GM21737 (cell line): ENCODE measurements around the gene BMP4.

Source experiments
- ATAC-seq: cut with Tn5 transposase; IDR thresholded peaks from one replicate; pipeline ENCODE4 v1.9.1; 2021; ENCODE audit warnings: mild to moderate bottlenecking, moderate library complexity; ENCODE audit not compliant: unreplicated experiment

The BMP4 gene

DNA sequence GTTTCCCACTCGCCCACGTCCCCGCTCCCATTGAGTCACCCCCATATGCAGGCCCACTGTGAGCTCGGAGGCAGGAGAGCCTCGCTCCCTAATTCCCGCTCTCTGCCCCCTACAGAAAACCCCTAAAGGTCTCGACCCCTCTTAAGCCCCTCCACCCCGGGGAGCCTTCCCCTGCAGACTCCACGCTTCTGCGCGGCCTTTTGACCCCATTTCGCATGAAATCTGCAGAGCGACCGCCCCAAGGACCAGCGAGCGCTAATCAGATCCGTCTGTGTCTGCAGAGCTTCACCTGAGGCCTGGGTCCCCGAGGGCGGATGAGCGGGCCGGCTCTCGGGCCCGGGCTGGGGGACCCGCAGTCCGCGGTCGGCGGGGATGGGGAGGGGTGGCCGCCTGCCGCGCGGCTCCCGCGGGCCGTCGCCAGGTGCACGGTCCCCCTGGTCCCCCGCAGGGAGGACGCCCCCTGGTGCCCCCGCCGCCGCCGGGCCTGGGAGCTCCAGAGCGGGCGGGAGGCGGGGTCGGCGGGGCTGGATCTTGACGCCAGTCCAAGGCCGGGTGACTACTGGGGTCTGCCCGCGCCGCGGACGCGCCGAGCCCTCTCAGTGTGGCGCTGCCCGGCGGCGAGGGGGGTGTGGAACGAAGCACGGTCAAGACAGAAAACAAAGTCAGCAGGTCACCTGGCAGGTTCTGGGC lies 10.1 kb downstream of the BMP4 start:
- no peak for ATAC-seq

DNA sequence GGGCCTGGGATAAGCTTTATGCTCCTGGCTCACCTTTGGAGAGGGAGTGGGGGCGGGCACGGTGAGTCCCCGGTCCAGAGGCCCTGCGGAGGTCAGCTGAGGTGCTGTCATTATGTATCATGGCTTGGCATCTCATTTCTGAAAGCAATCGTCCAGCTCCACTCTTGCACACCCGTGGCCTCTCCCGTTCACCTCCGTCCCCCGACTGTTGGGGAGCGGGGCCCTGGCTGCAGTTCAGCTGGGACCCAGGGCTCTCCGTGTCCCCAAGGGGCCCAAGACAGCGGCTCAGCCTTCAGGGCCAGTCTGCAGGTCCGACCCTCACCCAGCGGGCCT lies 10.6 kb downstream of the BMP4 start:
- ATAC-seq = no peak

DNA sequence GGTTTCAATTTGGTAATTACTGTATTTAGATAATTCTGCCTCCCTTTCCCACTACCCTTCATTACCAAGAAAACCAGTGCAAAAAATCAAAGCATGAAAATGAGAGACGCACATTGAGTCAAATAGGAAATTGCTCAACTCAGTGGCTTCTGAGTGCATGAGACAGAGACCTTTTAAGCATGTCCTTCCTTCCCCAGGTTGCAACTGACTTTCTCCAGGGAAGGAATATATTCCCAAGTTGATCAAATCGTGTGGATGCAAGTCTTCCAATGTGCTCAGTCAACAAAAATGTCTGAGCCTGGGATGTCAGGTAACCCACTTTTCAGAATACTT lies 12.9 kb downstream of the BMP4 start:
- ATAC-seq = no peak

DNA sequence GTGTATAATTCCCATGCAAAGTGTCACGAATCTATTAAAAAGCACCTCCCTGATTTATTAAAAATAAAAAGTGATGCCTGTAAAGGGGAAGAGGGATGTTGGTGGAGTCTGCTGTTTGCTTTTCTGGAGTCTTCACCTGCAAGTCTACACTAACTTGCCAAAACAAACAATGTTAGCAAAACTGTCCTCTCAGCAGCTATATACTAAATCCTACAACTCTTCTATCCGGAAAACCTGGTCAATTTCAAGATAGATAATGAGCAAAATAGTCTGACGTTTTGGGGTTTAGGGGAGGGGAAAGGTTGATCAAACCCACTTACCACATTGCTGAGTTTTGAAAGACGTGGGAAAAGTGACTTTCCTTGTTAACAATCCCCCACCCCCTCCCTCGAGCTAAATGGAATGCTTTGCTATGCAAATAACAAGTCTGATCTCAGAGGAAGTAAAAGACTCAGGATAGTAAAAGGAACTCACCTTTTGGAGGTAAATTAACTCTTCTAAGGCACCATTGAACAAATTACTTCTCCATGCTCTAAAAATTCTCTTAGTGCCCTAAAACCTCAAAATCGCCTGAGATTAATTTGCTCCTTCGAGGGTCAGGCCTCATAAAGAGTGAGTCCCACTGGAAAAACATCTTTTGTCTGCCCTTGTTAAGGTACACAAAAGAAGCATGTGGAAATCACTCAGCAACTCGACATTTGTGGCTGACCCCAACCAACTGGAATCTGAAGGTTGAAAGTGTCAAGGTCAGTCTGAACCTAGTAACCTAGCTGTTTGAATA lies 13.5 kb downstream of the BMP4 start:
- no peak for ATAC-seq

DNA sequence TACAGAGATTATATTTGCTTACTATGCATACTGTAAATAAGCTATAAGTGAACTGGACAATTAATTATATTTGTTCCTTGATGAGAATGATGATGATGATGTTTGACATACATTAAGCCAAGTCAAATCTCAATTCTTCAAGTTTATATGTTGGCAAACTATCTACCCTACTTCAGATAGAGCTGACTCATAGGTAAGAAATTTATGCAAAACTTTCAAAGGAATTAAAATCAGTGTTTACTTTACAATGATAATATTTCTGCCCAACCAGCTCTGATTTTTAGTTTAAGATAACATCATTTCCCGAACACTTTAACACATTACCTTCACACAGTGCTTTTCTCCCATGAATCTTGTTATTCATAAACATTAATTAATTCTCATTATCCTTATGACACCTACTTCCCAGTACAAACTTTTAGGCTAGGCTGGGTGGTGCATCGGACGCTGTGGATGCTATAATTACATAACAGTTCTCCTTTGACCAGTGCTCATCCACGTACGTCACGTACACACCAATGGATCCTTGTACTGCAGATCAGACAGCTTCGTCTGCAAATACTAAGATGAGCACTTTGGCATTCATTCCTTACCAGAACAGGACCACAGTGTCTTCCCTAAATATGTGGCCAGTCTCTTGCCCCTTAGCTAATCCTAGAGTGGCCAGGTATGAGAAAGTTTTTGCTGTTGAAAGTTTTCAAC lies 18.3 kb downstream of the BMP4 start:
- no peak for ATAC-seq

DNA sequence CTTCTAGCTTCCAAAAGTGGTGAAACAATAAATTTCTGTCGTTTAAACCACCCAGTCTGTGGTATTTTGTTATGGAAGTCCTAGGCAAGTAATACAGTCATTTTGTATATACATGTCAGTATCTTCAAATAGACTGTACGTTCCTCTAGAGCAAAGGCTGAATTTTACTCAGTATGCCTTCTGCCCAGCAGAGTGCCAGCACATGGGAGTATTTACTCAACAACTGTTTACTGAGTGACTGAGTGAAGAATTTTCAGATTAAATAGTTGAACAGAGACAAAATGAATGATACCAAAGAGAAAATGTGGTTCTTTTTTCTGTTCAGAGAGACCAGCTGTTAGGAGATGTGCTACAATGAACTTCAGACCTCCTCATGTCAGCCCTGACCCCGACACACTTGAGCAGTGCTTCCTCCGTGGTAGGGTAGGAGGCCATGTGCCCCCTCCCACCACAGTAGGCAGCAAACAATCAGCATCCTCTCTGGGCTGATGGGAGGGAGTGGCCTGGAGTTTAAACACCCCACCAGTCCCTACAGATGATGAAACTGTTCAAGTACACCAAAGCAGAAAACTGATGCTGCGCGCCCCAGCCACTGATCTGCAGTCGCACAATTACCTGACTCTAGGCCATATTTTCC lies 21.7 kb downstream of the BMP4 start:
- ATAC-seq = no peak

DNA sequence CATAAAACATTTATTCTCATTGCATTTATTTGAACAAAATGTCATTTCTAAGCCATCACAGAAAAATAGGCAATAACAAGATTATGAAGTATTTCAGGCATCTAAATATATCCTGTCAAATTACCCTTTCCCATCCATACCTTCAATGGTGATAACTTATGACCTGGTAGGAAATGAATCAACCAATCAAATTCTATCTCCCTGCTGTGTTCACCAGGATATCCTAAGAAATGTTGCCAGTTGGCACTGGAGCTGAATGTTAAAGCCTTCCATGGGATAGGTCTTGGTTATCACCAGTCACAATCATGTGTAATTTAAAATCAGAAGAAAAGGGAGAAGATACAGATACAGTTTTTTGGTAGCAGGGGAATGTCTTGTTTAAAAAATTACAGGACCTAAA lies 23.7 kb downstream of the BMP4 start:
- ATAC-seq = no peak

DNA sequence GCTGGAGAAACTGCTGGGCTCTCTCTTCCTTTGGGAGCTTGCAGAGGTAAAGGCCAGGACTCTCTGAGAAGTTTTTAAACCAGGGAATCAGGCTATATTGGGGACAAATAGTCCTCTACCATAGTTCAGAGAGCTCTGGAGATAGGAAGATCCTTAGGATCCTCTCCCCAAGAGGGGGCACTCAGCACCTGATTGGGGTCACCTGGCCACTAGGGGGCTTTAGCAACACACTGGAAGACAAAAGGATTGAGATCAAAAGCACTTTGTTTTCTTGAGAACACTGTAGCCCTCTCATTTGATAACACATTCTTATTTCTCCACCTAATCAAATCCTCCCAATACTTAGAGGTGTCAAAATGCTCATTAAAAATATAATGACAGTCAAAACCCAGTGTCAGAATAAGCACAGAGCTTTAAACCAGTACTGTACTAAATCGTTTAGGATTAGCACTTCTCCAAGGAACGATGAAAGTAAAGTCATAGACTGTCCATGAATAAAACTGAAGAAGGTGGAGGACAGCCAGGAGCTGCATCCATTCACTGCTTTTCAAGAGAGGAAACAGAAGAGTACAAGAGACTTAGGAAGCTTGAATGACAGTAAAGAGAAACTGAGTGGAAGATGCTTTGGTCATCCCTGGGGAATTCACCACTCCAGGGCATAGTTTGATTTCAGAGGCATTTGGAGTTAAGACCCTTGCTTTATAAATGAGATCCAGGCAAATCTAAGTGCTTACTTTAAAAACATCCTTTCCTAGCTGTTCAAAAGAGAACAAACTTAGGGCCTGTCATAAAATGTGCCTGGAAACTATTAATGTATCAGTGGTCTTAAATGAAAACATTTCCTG lies 26.5 kb downstream of the BMP4 start:
- no peak for ATAC-seq

DNA sequence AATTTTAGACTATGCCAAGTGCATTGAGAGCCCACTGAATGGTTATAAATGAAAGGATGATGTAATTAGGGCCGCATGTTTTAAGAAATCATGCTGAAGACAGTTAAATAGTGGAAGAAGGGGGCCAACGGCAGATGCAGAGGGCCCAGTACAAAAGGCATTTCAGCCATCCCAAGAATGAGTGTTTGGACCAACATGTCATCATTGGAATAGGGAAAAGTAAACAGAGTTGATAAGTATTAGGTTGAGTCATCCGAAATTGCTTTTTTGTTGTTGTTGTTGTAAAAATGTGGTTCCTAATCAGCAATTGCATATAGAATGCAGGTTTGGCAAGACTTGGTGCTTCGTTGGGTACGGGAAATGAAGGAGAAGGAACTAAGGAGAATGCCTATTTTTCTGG lies 29.5 kb downstream of the BMP4 start:
- no peak for ATAC-seq

DNA sequence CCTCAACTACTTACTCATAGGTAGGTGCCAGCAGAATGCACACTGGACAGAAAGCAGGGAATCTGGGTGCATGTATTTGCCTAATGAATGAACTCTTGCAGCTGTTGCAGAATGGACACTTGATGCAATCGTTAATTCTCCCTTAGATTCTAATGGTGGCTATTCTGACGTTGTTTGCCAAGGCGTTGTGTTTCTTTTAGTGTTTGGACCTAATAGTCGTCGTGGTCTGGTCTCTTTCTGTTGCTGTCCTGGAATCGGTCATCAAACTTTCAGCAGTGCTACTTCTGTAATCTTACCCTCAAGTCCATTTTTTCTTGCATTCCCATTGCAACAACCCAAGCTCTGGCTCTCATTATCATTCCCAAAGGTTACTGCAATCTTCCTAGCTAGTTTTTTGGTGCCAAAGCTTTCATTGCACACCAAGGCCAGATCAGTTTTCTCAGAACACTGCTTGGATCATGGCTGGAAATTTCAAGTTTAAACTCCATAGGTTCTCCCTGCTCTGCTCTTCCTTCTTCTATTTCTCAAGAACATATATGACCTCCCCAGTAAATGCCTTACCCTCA lies 31.3 kb downstream of the BMP4 start:
- ATAC-seq = no peak

DNA sequence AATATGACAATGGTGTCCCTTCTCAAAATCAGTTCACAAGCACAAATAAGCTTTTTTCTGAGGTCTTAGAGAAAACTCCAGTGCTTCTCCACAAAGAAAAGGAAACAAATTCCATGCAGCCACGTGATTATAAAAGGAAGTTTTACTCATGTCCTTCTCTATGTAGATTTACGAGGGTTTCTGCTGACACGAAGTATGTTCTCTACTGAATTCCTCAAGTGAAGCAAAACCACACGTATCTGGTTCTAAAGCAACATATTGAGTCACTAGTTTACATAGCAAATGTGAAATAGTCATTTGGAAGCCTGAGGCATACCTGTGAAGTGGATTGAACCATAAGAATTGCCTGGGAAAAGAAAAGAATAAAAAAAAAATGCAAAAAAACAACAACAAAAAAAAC lies 31.9 kb downstream of the BMP4 start:
- no peak for ATAC-seq

DNA sequence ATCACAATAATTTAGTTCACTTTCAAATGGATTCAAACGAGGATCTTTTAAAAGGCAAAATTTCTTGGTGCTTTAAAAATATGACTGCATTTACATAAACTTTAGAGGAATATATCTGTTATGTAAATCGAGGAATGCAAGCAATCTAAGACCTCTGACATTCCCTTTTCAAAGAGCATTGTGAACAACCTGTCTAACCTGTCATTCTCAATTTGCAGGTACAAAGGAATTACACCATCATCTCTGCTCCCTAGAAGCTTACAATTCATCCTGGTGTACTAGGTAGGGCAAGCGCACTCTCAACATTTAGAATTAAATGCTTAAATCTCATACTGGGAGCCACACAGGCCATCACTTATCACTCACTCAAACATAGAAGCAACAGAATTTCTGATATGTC lies 35.6 kb downstream of the BMP4 start:
- no peak for ATAC-seq

DNA sequence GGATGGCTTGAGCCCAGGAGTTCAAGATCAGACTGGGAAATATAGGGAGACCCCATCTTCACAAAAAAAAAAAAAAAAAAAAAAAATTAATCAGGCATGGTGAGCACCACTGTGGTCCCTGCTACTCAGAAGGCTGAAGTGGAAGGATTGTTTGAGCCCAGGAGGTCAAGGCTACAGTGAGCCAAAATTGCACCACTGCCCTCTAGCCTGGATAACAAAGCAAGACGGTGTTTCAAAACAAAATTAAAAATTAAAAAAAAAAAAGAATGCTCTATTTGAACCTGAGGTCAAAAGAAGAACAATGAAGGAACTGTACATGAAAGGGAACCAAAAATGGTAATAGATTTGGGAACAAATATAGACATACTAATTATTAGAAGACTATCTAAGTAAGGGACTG lies 40.4 kb downstream of the BMP4 start:
- ATAC-seq = no peak

DNA sequence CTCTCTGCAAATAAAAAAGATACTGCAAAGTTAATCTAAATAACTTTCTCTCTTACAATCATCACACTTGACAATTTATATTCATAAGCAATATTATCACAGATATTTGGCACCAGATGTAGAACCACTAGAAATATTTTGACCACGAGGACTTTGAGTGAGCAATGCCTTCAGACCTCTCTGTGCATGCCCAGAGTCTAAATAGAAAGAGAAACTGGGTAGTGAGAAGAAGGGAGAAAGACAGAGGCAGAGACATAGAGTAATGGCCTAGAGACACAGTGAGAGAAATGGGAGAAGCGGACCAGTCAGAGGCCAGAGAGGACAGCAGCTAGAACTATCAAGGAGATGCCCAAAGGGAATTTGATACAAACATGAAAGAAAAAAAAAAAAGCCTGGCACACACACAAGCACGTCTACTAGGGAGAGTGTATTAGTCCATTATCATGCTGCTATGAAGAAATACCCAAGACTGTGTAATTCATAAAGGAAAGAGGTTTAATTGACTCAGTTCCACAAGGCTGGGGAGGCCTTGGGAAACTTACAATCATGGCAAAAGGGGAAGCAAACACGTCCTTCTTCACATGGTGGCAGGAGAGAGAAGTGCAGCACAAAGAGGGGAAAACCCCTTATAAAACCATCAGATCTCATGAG lies 41.1 kb downstream of the BMP4 start:
- ATAC-seq = no peak

DNA sequence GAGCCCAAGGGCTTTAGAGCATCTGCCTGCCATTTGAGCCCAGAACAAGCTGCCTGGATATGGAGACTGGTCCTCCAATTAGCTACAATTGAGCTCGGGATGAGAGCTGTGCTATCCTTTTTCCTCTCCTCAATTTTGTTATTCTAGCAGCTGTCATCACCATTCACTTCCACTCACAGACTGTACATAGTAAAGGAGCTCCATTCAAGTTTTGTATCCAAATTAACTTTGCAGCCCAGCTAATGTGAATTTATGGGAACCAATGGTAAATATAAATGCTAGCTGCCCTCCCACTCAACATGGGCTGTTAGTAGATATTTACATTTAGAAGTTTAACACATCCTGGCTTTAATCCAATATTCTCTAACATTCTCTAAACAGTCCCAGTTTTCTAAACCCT lies 44.6 kb downstream of the BMP4 start:
- no peak for ATAC-seq

DNA sequence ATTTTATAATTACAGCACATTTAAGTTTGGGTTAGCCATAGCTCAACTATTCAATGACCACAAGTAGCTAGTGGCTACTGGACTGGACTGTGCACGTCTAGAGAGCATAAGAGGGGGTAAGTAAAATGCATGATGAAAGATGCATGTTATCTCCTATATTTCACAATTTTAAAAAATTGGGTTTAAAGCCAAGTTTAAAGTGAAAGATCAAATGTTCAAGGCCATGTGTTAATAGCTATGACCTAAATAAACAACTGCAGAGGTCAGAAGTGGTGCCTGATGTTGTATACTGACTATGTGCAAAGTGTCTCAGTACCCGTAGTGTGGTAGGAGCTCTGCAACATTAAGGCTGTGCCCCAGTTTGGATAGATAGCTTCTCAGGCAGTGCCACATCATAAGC lies 48.2 kb downstream of the BMP4 start:
- ATAC-seq = no peak

DNA sequence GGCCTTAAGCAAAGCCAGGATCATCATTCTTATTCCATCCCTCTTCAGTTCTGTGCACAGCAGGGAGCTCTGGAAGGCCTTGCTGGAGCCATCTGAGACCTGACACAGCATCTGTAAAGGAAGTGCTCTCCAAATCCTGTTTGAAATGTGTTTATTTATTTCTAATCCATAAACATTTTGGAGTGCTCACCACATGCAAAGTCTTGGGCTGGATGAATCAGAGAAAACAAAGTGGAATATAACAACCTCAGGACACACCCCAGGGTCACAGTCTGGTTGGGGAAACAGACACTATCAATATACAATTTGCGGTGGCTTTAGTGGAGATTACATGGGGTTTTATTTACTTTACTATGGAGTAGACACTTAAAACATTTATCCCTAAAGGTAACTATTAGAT lies 54.3 kb downstream of the BMP4 start:
- ATAC-seq = no peak

DNA sequence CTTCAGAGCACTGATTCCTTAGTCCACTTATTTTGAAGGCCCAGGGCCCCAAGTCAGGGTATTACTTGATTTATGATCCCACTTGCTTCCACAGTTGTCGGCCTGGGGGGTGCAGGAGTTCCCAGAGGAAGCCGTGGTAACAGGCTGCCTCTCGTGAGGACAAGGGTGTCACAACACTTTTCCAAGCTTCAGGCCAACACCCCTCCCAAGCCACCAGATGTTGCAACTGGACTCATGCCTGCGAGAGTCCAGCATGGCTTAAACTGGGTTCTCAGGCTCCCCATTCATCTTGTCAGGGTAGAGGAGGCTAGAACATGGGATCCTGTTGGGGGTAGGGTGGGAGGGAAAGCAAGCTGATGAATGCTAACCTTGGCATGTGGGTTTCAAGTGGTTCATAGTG lies 56.1 kb downstream of the BMP4 start:
- ATAC-seq = no peak
